SU-DHL-6 (cell line): ENCODE measurements around the gene ABHD5.

Experiments
- H2AFZ ChIP-seq: fragments of 200-600 bp; sonication (generic); 2 replicates; pipeline ENCODE4 v1.6.1; 2014; ENCODE audit warnings: low read depth, mild to moderate bottlenecking, moderate library complexity, mixed read lengths, antibody characterized with exemption, low read length; ENCODE audit not compliant: severe bottlenecking
- H3F3A ChIP-seq: fragments of 200-600 bp; shearing (Covaris generic); 2 replicates; pipeline ENCODE4 v1.6.0; 2016; ENCODE audit warnings: antibody characterized with exemption, mild to moderate bottlenecking; ENCODE audit not compliant: insufficient read depth
- H3K27ac ChIP-seq: fragments of 200-600 bp; sonication (generic); 2 replicates; pipeline ENCODE4 v1.5.1; 2016; ENCODE audit warnings: low read depth, mild to moderate bottlenecking, low read length, moderate library complexity, mixed read lengths
- H3K27me3 ChIP-seq: fragments of 200-600 bp; sonication (generic), shearing (Covaris generic); 2 replicates; pipeline ENCODE4 v1.6.0; 2014; ENCODE audit warnings: mild to moderate bottlenecking, low read length
- H3K36me3 ChIP-seq: fragments of 200-600 bp; sonication (generic); 2 replicates; pipeline ENCODE4 v1.6.1; 2014; ENCODE audit warnings: mild to moderate bottlenecking, low read length, mixed read lengths
- H3K4me2 ChIP-seq: fragments of 300-600, 200-600 bp; shearing (Covaris generic), sonication (generic); 2 replicates; pipeline ENCODE4 v1.6.0; 2014; ENCODE audit warnings: low read length, low read depth, mild to moderate bottlenecking; ENCODE audit not compliant: poor library complexity, severe bottlenecking
- H3K4me3 ChIP-seq: fragments of 200-600 bp; sonication (generic); 2 replicates; pipeline ENCODE4 v1.5.1; 2014; ENCODE audit warnings: antibody characterized with exemption, low read length, mild to moderate bottlenecking, mixed read lengths; ENCODE audit not compliant: insufficient read depth, poor library complexity, severe bottlenecking
- H3K79me2 ChIP-seq: fragments of 200-600 bp; sonication (generic); 2 replicates; pipeline ENCODE4 v1.6.1; 2014; ENCODE audit warnings: mild to moderate bottlenecking, low read length, moderate library complexity; ENCODE audit not compliant: insufficient read depth
- H3K9ac ChIP-seq: fragments of 200-600 bp; sonication (generic); 2 replicates; pipeline ENCODE4 v1.7.0; 2014; ENCODE audit warnings: mild to moderate bottlenecking, low read length
- H3K9me2 ChIP-seq: fragments of 200-600 bp; sonication (generic); replicated peaks from 2 replicates; pipeline ENCODE4 v1.6.1; 2014; ENCODE audit warnings: low read length; ENCODE audit not compliant: insufficient read depth
- H3K9me3 ChIP-seq: fragments of 200-600 bp; sonication (generic); 2 replicates; pipeline ENCODE4 v1.6.1; 2014; ENCODE audit warnings: low read length, mixed read lengths; ENCODE audit not compliant: insufficient read depth
- H4K20me1 ChIP-seq: fragments of 200-600 bp; sonication (generic); 2 replicates; pipeline ENCODE4 v1.6.1; 2014; ENCODE audit warnings: low read depth, mild to moderate bottlenecking, antibody characterized with exemption, low read length, moderate library complexity, mixed read lengths
- EZH2phosphoT487 ChIP-seq: fragments of 200-600 bp; sonication (generic), shearing (Covaris generic); conservative IDR thresholded peaks from 2 replicates; pipeline ENCODE4 v1.6.1; 2018; ENCODE audit warnings: mild to moderate bottlenecking, antibody characterized with exemption, low read length, moderate library complexity, mixed read lengths
- TF ChIP-seq, protein P1 (sequence below): fragments of 200-600 bp; sonication (generic); IDR thresholded peaks from one replicate; pipeline ENCODE4 v1.5.1; 2017; ENCODE audit warnings: antibody characterized with exemption, mild to moderate bottlenecking, low read length, moderate library complexity; ENCODE audit not compliant: insufficient read depth, poor library complexity, severe bottlenecking

ABHD5 gene

GRCh38 chr3:43771610-43772009, 80.9 kb downstream of the ABHD5 start:
- Histone ChIP-seq H3K9me2 (no peaks in the 10 kb centered on the region), H3K27me3 (no peaks in the 10 kb centered on the region), H3K9me3 (no peaks in the 10 kb centered on the region), H3K27ac (no peak overlapping the region), H3K4me2 (no peak overlapping the region), H3K79me2 (no peaks in the 10 kb centered on the region), H2AFZ (no peak overlapping the region), H4K20me1 (no peaks in the 10 kb centered on the region), H3K4me3 (no peak overlapping the region), H3K9ac (no peak overlapping the region), H3F3A (no peaks in the 10 kb centered on the region), H3K36me3 (no peaks in the 10 kb centered on the region)
- TF ChIP-seq EZH2phosphoT487 = no peak
- TF ChIP-seq, protein P1, sequence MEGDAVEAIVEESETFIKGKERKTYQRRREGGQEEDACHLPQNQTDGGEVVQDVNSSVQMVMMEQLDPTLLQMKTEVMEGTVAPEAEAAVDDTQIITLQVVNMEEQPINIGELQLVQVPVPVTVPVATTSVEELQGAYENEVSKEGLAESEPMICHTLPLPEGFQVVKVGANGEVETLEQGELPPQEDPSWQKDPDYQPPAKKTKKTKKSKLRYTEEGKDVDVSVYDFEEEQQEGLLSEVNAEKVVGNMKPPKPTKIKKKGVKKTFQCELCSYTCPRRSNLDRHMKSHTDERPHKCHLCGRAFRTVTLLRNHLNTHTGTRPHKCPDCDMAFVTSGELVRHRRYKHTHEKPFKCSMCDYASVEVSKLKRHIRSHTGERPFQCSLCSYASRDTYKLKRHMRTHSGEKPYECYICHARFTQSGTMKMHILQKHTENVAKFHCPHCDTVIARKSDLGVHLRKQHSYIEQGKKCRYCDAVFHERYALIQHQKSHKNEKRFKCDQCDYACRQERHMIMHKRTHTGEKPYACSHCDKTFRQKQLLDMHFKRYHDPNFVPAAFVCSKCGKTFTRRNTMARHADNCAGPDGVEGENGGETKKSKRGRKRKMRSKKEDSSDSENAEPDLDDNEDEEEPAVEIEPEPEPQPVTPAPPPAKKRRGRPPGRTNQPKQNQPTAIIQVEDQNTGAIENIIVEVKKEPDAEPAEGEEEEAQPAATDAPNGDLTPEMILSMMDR = no peak

GRCh38 chr3:43773273-43774094, 82.7 kb downstream of the ABHD5 start:
- no peaks in the 10 kb centered on the region for H3K9me2 ChIP-seq
- H3K27ac ChIP-seq = no peak overlapping the region
- H3K4me2 ChIP-seq = no peak overlapping the region
- H3K36me3 ChIP-seq = no peaks in the 10 kb centered on the region
- H4K20me1 ChIP-seq = no peaks in the 10 kb centered on the region
- no peak overlapping the region for H3K4me3 ChIP-seq
- H3K9me3 ChIP-seq = no peaks in the 10 kb centered on the region
- H3K27me3 ChIP-seq = no peaks in the 10 kb centered on the region
- no peak for TF ChIP-seq EZH2phosphoT487
- TF ChIP-seq, protein P1 = no peak
- H3K79me2 ChIP-seq = no peaks in the 10 kb centered on the region
- H3K9ac ChIP-seq = no peak overlapping the region
- H3F3A ChIP-seq = no peaks in the 10 kb centered on the region
- H2AFZ ChIP-seq = no peak overlapping the region

- no peaks in the 10 kb centered on the region for H3K36me3 ChIP-seq
- H3K4me3 ChIP-seq = no peak overlapping the region
- H3K9ac ChIP-seq = no peak overlapping the region
- no peak overlapping the region for H3K27ac ChIP-seq
- H4K20me1 ChIP-seq = no peaks in the 10 kb centered on the region
- no peak for TF ChIP-seq EZH2phosphoT487
- TF ChIP-seq, protein P1 = no peak
- H3K4me2 ChIP-seq = no peak overlapping the region
- H3F3A ChIP-seq = no peaks in the 10 kb centered on the region
- H3K9me2 ChIP-seq = no peaks in the 10 kb centered on the region
- no peaks in the 10 kb centered on the region for H3K27me3 ChIP-seq
- no peaks in the 10 kb centered on the region for H3K9me3 ChIP-seq
- no peaks in the 10 kb centered on the region for H3K79me2 ChIP-seq
- H2AFZ ChIP-seq = no peak overlapping the region
Measured at GRCh38 chr3:43774799-43775198, 84.1 kb downstream of the ABHD5 start.
